ENCODE measurements around the gene ZNF516. TPM values are rescaled to one million over a fixed set of nuclear protein-coding genes. Genes with fewer than 3 reads are reported as not detected.

ZNF516 gene
- total and polyA plus RNA-seq, 10 of the 15 experiments (the other 5 are each of a cell fraction or from before 2014, with no cell fraction given): 2.0 to 32.0 (median 8.3) TPM

- TF ChIP-seq NKRF (conservative IDR thresholded peaks at IDR 0.05) (0 out of 2 replicates have a peak, but pooled peaks have one; percentile 60), IRF3 (IDR thresholded peaks at IDR 0.05) (no peak), MYC (IDR thresholded peaks at IDR 0.05; ENCODE audit: insufficient read depth, insufficient read length, insufficient replicate concordance, low read length, severe bottlenecking) (no peak), CHD2 (IDR thresholded peaks at IDR 0.05; ENCODE audit: borderline replicate concordance, low read depth, low read length) (no peak), NR2C1 (IDR thresholded peaks at IDR 0.05) (no peak), PRDM15 (CRISPR knock-in tag; IDR thresholded peaks at IDR 0.05) (no peak), SIX5 (IDR thresholded peaks at IDR 0.05; ENCODE audit: low read depth, low read length, severe bottlenecking) (no peak), ZNF217 (IDR thresholded peaks at IDR 0.05) (no peak), ELK1 (IDR thresholded peaks at IDR 0.05; ENCODE audit: low read depth, low read length) (no peak), EGR1 (IDR thresholded peaks at IDR 0.05; ENCODE audit: borderline replicate concordance in 1 of 2, low read depth in 2 of 2, low read length in 2 of 2) (no peak), BACH1 (IDR thresholded peaks at IDR 0.05; ENCODE audit: borderline replicate concordance) (no peak), NFXL1 (IDR thresholded peaks at IDR 0.05; ENCODE audit: borderline replicate concordance) (no peak), RUNX3 (IDR thresholded peaks at IDR 0.05; ENCODE audit: low read length) (no peak), SUZ12 (IDR thresholded peaks at IDR 0.05; ENCODE audit: unreplicated experiment) (no peak)
- TF ChIP-seq, protein P1, sequence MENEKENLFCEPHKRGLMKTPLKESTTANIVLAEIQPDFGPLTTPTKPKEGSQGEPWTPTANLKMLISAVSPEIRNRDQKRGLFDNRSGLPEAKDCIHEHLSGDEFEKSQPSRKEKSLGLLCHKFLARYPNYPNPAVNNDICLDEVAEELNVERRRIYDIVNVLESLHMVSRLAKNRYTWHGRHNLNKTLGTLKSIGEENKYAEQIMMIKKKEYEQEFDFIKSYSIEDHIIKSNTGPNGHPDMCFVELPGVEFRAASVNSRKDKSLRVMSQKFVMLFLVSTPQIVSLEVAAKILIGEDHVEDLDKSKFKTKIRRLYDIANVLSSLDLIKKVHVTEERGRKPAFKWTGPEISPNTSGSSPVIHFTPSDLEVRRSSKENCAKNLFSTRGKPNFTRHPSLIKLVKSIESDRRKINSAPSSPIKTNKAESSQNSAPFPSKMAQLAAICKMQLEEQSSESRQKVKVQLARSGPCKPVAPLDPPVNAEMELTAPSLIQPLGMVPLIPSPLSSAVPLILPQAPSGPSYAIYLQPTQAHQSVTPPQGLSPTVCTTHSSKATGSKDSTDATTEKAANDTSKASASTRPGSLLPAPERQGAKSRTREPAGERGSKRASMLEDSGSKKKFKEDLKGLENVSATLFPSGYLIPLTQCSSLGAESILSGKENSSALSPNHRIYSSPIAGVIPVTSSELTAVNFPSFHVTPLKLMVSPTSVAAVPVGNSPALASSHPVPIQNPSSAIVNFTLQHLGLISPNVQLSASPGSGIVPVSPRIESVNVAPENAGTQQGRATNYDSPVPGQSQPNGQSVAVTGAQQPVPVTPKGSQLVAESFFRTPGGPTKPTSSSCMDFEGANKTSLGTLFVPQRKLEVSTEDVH (IDR thresholded peaks at IDR 0.05; ENCODE audit: low read depth, partially characterized antibody): no peak
Measured at GRCh38 chr18:76491776-76492668, 3.0 kb downstream of the ZNF516 start (continued).

All from GM12878 (cell line).